Activated CD4-positive, alpha-beta T cell treated with anti-CD3 and anti-CD28 coated beads, Interleukin-2, amount 10 ng/mL, durations not matched to agents 7 days and 5 days (primary cell): Measurements from ENCODE around the gene SHISA6. TPM values are rescaled to one million over a fixed set of nuclear protein-coding genes. Genes with fewer than 3 reads are reported as not detected.

Source experiments
- CTCF ChIA-PET: fragments of 350-600 bp; sonication (Branson Sonifier 250); formaldehyde crosslinking; loops from one replicate; lab custom pipeline; 2021; ENCODE audit warnings: antibody characterized with exemption; lab: Charles Lee
- POLR2A ChIA-PET: fragments of 350-600 bp; sonication (Branson Sonifier 250); formaldehyde crosslinking; loops from one replicate; lab custom pipeline; 2021; ENCODE audit warnings: antibody characterized with exemption; lab: Charles Lee
- DNase-seq: peaks from one replicate; pipeline ENCODE4 v3.0.0-alpha.2; 2020
- H3K27ac Mint-ChIP-seq: one replicate; pipeline ENCODE4 v1.8.0; 2021; ENCODE audit warnings: mild to moderate bottlenecking, moderate library complexity, mixed read lengths
- H3K27me3 Mint-ChIP-seq: one replicate; pipeline ENCODE4 v1.8.0; 2021; ENCODE audit warnings: mixed read lengths
- H3K36me3 Mint-ChIP-seq: one replicate; pipeline ENCODE4 v1.8.0; 2021; ENCODE audit warnings: low read depth, mixed read lengths
- H3K4me1 Mint-ChIP-seq: one replicate; pipeline ENCODE4 v1.8.0; 2021; ENCODE audit warnings: mixed read lengths
- H3K4me3 Mint-ChIP-seq: one replicate; pipeline ENCODE4 v1.8.0; 2021; ENCODE audit warnings: mild to moderate bottlenecking, moderate library complexity, mixed read lengths
- H3K9me3 Mint-ChIP-seq: one replicate; pipeline ENCODE4 v1.8.0; 2021; ENCODE audit warnings: mixed read lengths
- total RNA-seq, 2 experiments: library from RNA; stranded (reverse); gene quantifications; one replicate each; pipeline ENCODE4 v1.2.3, GENCODE V29; 2021

SHISA6 gene
- total RNA-seq: not detected

- Mint-ChIP-seq H3K4me3 (no peak within 1 kb of the TSS), H3K9me3 (no peaks in the 10 kb centered on the region), H3K27me3 (peaks cover 36% of the 10 kb centered on the region), H3K27ac (no peak within 1 kb of the TSS), H3K4me1 (peaks cover 2% of the 10 kb centered on the region), H3K36me3 (peaks cover 1% of the 10 kb centered on the region)
- CTCF ChIA-PET: no interaction called here
- no peak for DNase-seq
- POLR2A ChIA-PET: no interaction called here
Observed at GRCh38 chr17:11240841-11241610, at the start of gene SHISA6. SHISA6 (plus strand) TSS chr17:11241213.

GRCh38 chr17:11195801-11196200 lies 45.2 kb upstream of the SHISA6 start:
- no peak for DNase-seq
- POLR2A ChIA-PET: no interaction called here
- no peaks in the 10 kb centered on the region for H3K27me3 Mint-ChIP-seq

GRCh38 chr17:11204991-11205390 lies 36.0 kb upstream of the SHISA6 start:
- H3K9me3 Mint-ChIP-seq: peaks cover 4% of the 10 kb centered on the region
- H3K27me3 Mint-ChIP-seq: no peaks in the 10 kb centered on the region
- DNase-seq: no peak
- POLR2A ChIA-PET: no interaction called here
- CTCF ChIA-PET: no interaction called here
- H3K4me3 Mint-ChIP-seq: no peak overlapping the region
- H3K27ac Mint-ChIP-seq: no peak overlapping the region
- H3K36me3 Mint-ChIP-seq: peaks cover 1% of the 10 kb centered on the region
- no peaks in the 10 kb centered on the region for H3K4me1 Mint-ChIP-seq

More at GRCh38 chr17:11195801-11196200, 45.2 kb upstream of the SHISA6 start:
- Mint-ChIP-seq H3K4me3 (no peak overlapping the region), H3K36me3 (no peaks in the 10 kb centered on the region), H3K4me1 (no peaks in the 10 kb centered on the region), H3K27ac (no peak overlapping the region), H3K9me3 (peaks cover 5% of the 10 kb centered on the region)
- CTCF ChIA-PET: no interaction called here

GRCh38 chr17:11205659-11206058 lies 35.4 kb upstream of the SHISA6 start:
- H3K27me3 Mint-ChIP-seq: no peaks in the 10 kb centered on the region
- H3K27ac Mint-ChIP-seq: no peak overlapping the region
- H3K4me1 Mint-ChIP-seq: no peaks in the 10 kb centered on the region
- ChIA-PET POLR2A (no interaction called here), CTCF (no interaction called here)
- H3K4me3 Mint-ChIP-seq: no peak overlapping the region
- no peak for DNase-seq
- peaks cover 8% of the 10 kb centered on the region for H3K9me3 Mint-ChIP-seq
- H3K36me3 Mint-ChIP-seq: peaks cover 1% of the 10 kb centered on the region

- Mint-ChIP-seq H3K9me3 (peaks cover 13% of the 10 kb centered on the region), H3K36me3 (peaks cover 1% of the 10 kb centered on the region), H3K27me3 (no peaks in the 10 kb centered on the region), H3K27ac (no peak overlapping the region), H3K4me1 (no peaks in the 10 kb centered on the region), H3K4me3 (no peak overlapping the region)
- POLR2A ChIA-PET: no interaction called here
- no peak for DNase-seq
- CTCF ChIA-PET: no interaction called here
Observed at GRCh38 chr17:11209906-11210305, 31.1 kb upstream of the SHISA6 start.

GRCh38 chr17:11212792-11213191 lies 28.2 kb upstream of the SHISA6 start:
- H3K36me3 Mint-ChIP-seq: peaks cover 1% of the 10 kb centered on the region
- no peak for DNase-seq
- peaks cover 11% of the 10 kb centered on the region for H3K9me3 Mint-ChIP-seq
- ChIA-PET POLR2A (no interaction called here), CTCF (no interaction called here)
- no peak overlapping the region for H3K27ac Mint-ChIP-seq
- no peaks in the 10 kb centered on the region for H3K27me3 Mint-ChIP-seq
- H3K4me3 Mint-ChIP-seq: no peak overlapping the region
- no peaks in the 10 kb centered on the region for H3K4me1 Mint-ChIP-seq

GRCh38 chr17:11216976-11217375 lies 24.0 kb upstream of the SHISA6 start:
- no peak overlapping the region for H3K4me3 Mint-ChIP-seq
- no peaks in the 10 kb centered on the region for H3K9me3 Mint-ChIP-seq
- H3K27ac Mint-ChIP-seq: no peak overlapping the region
- H3K27me3 Mint-ChIP-seq: no peaks in the 10 kb centered on the region
- no peaks in the 10 kb centered on the region for H3K4me1 Mint-ChIP-seq
- ChIA-PET POLR2A (no interaction called here), CTCF (no interaction called here)
- no peaks in the 10 kb centered on the region for H3K36me3 Mint-ChIP-seq
- no peak for DNase-seq

GRCh38 chr17:11221196-11221595 lies 19.8 kb upstream of the SHISA6 start:
- POLR2A ChIA-PET: no interaction called here

GRCh38 chr17:11221721-11222120 lies 19.3 kb upstream of the SHISA6 start:
- CTCF ChIA-PET: interaction anchor here (0.8 kb wide), 1 partner anchor 11 kb away, joined by 3 read pairs; no protein-coding TSS in a partner anchor
- Mint-ChIP-seq H3K27me3 (no peaks in the 10 kb centered on the region), H3K9me3 (peaks cover 2% of the 10 kb centered on the region)

More at GRCh38 chr17:11221196-11221595, 19.8 kb upstream of the SHISA6 start:
- H3K9me3 Mint-ChIP-seq: peaks cover 2% of the 10 kb centered on the region
- CTCF ChIA-PET: interaction anchor here (0.8 kb wide), 1 partner anchor 10 kb away, joined by 3 read pairs; no protein-coding TSS in a partner anchor
- no peak for DNase-seq
- H3K36me3 Mint-ChIP-seq: no peaks in the 10 kb centered on the region
- no peak overlapping the region for H3K4me3 Mint-ChIP-seq
- H3K4me1 Mint-ChIP-seq: no peaks in the 10 kb centered on the region
- no peak overlapping the region for H3K27ac Mint-ChIP-seq
- no peaks in the 10 kb centered on the region for H3K27me3 Mint-ChIP-seq

GRCh38 chr17:11238705-11239104 lies 2.3 kb upstream of the SHISA6 start:
- ChIA-PET POLR2A (no interaction called here), CTCF (no interaction called here)
- DNase-seq: no peak
- Mint-ChIP-seq H3K36me3 (peaks cover 1% of the 10 kb centered on the region), H3K4me3 (no peak overlapping the region), H3K27ac (no peak overlapping the region), H3K9me3 (no peaks in the 10 kb centered on the region), H3K27me3 (peaks cover 34% of the 10 kb centered on the region), H3K4me1 (peaks cover 2% of the 10 kb centered on the region)

More at GRCh38 chr17:11221721-11222120, 19.3 kb upstream of the SHISA6 start:
- H3K27ac Mint-ChIP-seq: no peak overlapping the region
- no peak for DNase-seq
- H3K36me3 Mint-ChIP-seq: no peaks in the 10 kb centered on the region
- POLR2A ChIA-PET: no interaction called here
- H3K4me3 Mint-ChIP-seq: no peak overlapping the region
- no peaks in the 10 kb centered on the region for H3K4me1 Mint-ChIP-seq

GRCh38 chr17:11239379-11239970 lies 1.5 kb upstream of the SHISA6 start:
- H3K4me1 Mint-ChIP-seq: peaks cover 2% of the 10 kb centered on the region
- H3K27ac Mint-ChIP-seq: no peak overlapping the region
- no peaks in the 10 kb centered on the region for H3K9me3 Mint-ChIP-seq
- DNase-seq: no peak
- peaks cover 36% of the 10 kb centered on the region for H3K27me3 Mint-ChIP-seq
- no peak overlapping the region for H3K4me3 Mint-ChIP-seq
- peaks cover 1% of the 10 kb centered on the region for H3K36me3 Mint-ChIP-seq
- POLR2A ChIA-PET: no interaction called here
- CTCF ChIA-PET: no interaction called here

GRCh38 chr17:11240041-11240840 lies 772 bp upstream of the SHISA6 start:
- ChIA-PET POLR2A (no interaction called here), CTCF (no interaction called here)

More at GRCh38 chr17:11240041-11240840, 772 bp upstream of the SHISA6 start:
- Mint-ChIP-seq H3K27ac (no peak overlapping the region), H3K27me3 (peaks cover 36% of the 10 kb centered on the region), H3K36me3 (peaks cover 1% of the 10 kb centered on the region), H3K4me3 (no peak overlapping the region), H3K9me3 (no peaks in the 10 kb centered on the region), H3K4me1 (peaks cover 2% of the 10 kb centered on the region)
- no peak for DNase-seq
